GM12878 (cell line): Measurements from ENCODE around the gene ORC1.

ENCODE experiments used
- CBFB ChIP-seq: IDR thresholded peaks from 2 replicates; pipeline ENCODE4 v1.6.1; 2016; ENCODE audit warnings: antibody characterized with exemption, low read depth
- CTCF ChIP-seq, 3 experiments: IDR thresholded peaks in 2 of 3; conservative IDR thresholded peaks in 1 of 3; 2 replicates each; pipeline ENCODE4 v1.5.1; 2011; ENCODE audit warnings: low read depth in 3 of 3, low read length in 3 of 3, mild to moderate bottlenecking in 3 of 3, control low read depth in 2 of 3, moderate library complexity in 2 of 3, inconsistent platforms in 1 of 3, mixed read lengths in 1 of 3; ENCODE audit not compliant: control insufficient read depth in 2 of 3, insufficient read depth in 1 of 3; ENCODE audit errors: extremely low read depth in 1 of 3
- EP300 ChIP-seq, 2 experiments: fragments of 150-350 bp in 1 of 2; IDR thresholded peaks; 2 replicates each; pipeline ENCODE4 v1.6.1; 2011 to 2012; ENCODE audit warnings: low read depth in 2 of 2, low read length in 2 of 2, borderline replicate concordance in 1 of 2, improper control_type of control experiment in 1 of 2, inconsistent platforms in 1 of 2; ENCODE audit not compliant: control insufficient read depth in 1 of 2
- PKNOX1 ChIP-seq: fragments of 450-650 bp; IDR thresholded peaks from 2 replicates; pipeline ENCODE4 v1.6.1; 2016; ENCODE audit warnings: mild to moderate bottlenecking
- POLR2A ChIP-seq: IDR thresholded peaks from 2 replicates; pipeline ENCODE4 v1.6.1; 2011; ENCODE audit warnings: low read depth, mild to moderate bottlenecking, low read length
- RFX5 ChIP-seq: IDR thresholded peaks from 2 replicates; pipeline ENCODE4 v1.6.1; 2011; ENCODE audit warnings: low read depth, low read length, improper control_type of control experiment
- SUZ12 ChIP-seq: fragments of 200-600 bp; sonication (generic); IDR thresholded peaks from one replicate; pipeline ENCODE4 v1.6.1; 2018; ENCODE audit warnings: antibody characterized with exemption, mild to moderate bottlenecking; ENCODE audit not compliant: unreplicated experiment
- ZBTB11 ChIP-seq: fragments of 450-650 bp; formaldehyde crosslinking; IDR thresholded peaks from 2 replicates; pipeline ENCODE4 v1.5.0; 2022; ENCODE audit warnings: mild to moderate bottlenecking, missing genetic modification characterization
- ZNF274 ChIP-seq: IDR thresholded peaks from one replicate; pipeline ENCODE4 v1.8.0; 2011; ENCODE audit not compliant: insufficient read length, insufficient read depth

- TF ChIP-seq ZNF274 (no peak), CBFB (no peak), CTCF (IDR thresholded peaks at IDR 0.05 in 2 of 3, conservative IDR thresholded peaks at IDR 0.05 in 1 of 3; ENCODE audit: control insufficient read depth in 2 of 3, extremely low read depth in 1 of 3, insufficient read depth in 1 of 3, low read depth in 3 of 3, low read length in 3 of 3) (no peak), RFX5 (no peak), ZBTB11 (no peak), SUZ12 (no peak), POLR2A (no peak), EP300 (IDR thresholded peaks at IDR 0.05; ENCODE audit: borderline replicate concordance in 1 of 2, control insufficient read depth in 1 of 2, low read depth in 2 of 2, low read length in 2 of 2) (no peak), PKNOX1 (no peak)
Observed at GRCh38 chr1:52367272-52367671, 37.0 kb downstream of the ORC1 start.
